Hepatocyte (in vitro differentiated cells): ENCODE data around the gene MTG1. TPM values are rescaled to one million over a fixed set of nuclear protein-coding genes. Genes with fewer than 3 reads are reported as not detected.

Experiments
- DNase-seq: peaks from one replicate; pipeline ENCODE4 v3.0.0-alpha.2; 2016; ENCODE audit warnings: low spot score
- H2AFZ ChIP-seq: fragments of 200-600 bp; sonication (generic); 2 replicates; pipeline ENCODE4 v1.6.0; 2016; ENCODE audit warnings: antibody characterized with exemption, mild to moderate bottlenecking
- H3K27ac ChIP-seq: fragments of 200-600 bp; sonication (generic); 2 replicates; pipeline ENCODE4 v1.5.1; 2016; ENCODE audit warnings: mild to moderate bottlenecking
- H3K27me3 ChIP-seq: fragments of 200-600 bp; sonication (generic); 2 replicates; pipeline ENCODE4 v1.6.1; 2016
- H3K36me3 ChIP-seq: fragments of 200-600 bp; sonication (generic); replicated peaks from 2 replicates; pipeline ENCODE4 v1.5.1; 2016; ENCODE audit warnings: low read depth; ENCODE audit not compliant: insufficient read depth
- H3K4me1 ChIP-seq: fragments of 200-600 bp; sonication (generic); 2 replicates; pipeline ENCODE4 v1.5.1; 2016; ENCODE audit warnings: mild to moderate bottlenecking, moderate library complexity; ENCODE audit not compliant: insufficient read depth
- H3K4me2 ChIP-seq: fragments of 200-600 bp; sonication (generic); 2 replicates; pipeline ENCODE4 v1.6.0; 2016
- H3K4me3 ChIP-seq: fragments of 200-600 bp; sonication (generic); 2 replicates; pipeline ENCODE4 v1.5.1; 2016; ENCODE audit warnings: mild to moderate bottlenecking
- H3K79me2 ChIP-seq: fragments of 200-600 bp; sonication (generic); 2 replicates; pipeline ENCODE4 v1.6.0; 2017; ENCODE audit warnings: mild to moderate bottlenecking
- H3K9me2 ChIP-seq: fragments of 200-600 bp; sonication (generic); replicated peaks from 2 replicates; pipeline ENCODE4 v1.6.0; 2017; ENCODE audit warnings: mild to moderate bottlenecking; ENCODE audit not compliant: insufficient read depth
- H3K9me3 ChIP-seq: fragments of 200-600 bp; sonication (generic); 2 replicates; pipeline ENCODE4 v1.5.1; 2016; ENCODE audit warnings: low read depth, mild to moderate bottlenecking
- H4K20me1 ChIP-seq: fragments of 200-600 bp; sonication (generic); 2 replicates; pipeline ENCODE4 v1.6.0; 2016; ENCODE audit warnings: mild to moderate bottlenecking; ENCODE audit not compliant: insufficient read depth, poor library complexity, severe bottlenecking
- EZH2 ChIP-seq: fragments of 200-600 bp; sonication (generic); IDR thresholded peaks from 2 replicates; pipeline ENCODE4 v1.6.1; 2016; ENCODE audit warnings: antibody characterized with exemption, mild to moderate bottlenecking, borderline replicate concordance
- EZH2phosphoT487 ChIP-seq: fragments of 200-600 bp; sonication (generic); IDR thresholded peaks from one replicate; pipeline ENCODE4 v1.6.1; 2018; ENCODE audit warnings: antibody characterized with exemption, mild to moderate bottlenecking, low read depth, moderate library complexity; ENCODE audit not compliant: unreplicated experiment, severe bottlenecking
- WGBS: methylation state at CpG from one replicate; pipeline ENCODE4 v1.1.6; 2016; ENCODE audit warnings: low lambda C conversion rate; ENCODE audit errors: missing lambda C conversion rate; 5-methylcytosine and 5-hydroxymethylcytosine counted together
- polyA plus RNA-seq: library from polyadenylated mRNA; unstranded; fragments of >200 nt; fragmentation: Nextera tagmentation; extraction: Ambion mirVana; gene quantifications from 2 replicates; pipeline ENCODE4 v1.2.1, GENCODE V29; 2016
- total RNA-seq: library from RNA; depleted of rRNA; stranded (reverse); fragments of >200 nt; gene quantifications from 2 replicates; pipeline ENCODE4 v1.2.3, GENCODE V29; 2014
- TF ChIP-seq, protein P1 (sequence below): fragments of 200-600 bp; sonication (generic); IDR thresholded peaks from 2 replicates; pipeline ENCODE4 v1.5.1; 2016; ENCODE audit warnings: antibody characterized with exemption, mild to moderate bottlenecking; ENCODE audit not compliant: poor library complexity

MTG1 gene
- total and polyA plus RNA-seq, 2 experiments from 2014 or later = 53.2 to 154 TPM

DNA sequence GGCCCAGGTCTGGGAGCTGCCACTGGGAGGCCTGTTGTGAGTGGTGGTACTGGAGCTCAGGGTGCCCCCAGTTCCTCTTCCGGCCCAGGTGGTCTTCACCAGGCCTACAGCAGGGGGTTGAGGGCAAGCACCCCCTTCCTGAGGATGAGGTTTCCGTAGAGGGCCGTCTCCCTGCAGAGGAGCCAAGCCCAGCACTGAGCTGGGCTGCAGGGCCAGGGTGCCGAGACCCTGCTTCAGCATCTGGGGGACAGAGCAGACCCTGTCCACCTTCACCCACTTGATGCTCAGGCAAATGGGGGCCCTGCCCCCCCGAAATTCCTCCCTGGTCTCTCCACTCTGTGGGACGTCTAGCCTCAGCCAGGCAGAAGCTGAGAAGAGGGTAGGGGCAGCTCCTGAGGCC lies 38.7 kb upstream of the MTG1 start:
- Histone ChIP-seq H3K9me2 (no peaks in the 10 kb centered on the region), H3K4me3 (no peak overlapping the region), H3K79me2 (no peaks in the 10 kb centered on the region), H3K27ac (no peak overlapping the region), H4K20me1 (no peaks in the 10 kb centered on the region), H3K36me3 (no peaks in the 10 kb centered on the region), H3K9me3 (no peaks in the 10 kb centered on the region), H3K4me2 (no peak overlapping the region), H3K4me1 (peaks cover 17% of the 10 kb centered on the region), H3K27me3 (no peaks in the 10 kb centered on the region), H2AFZ (no peak overlapping the region)
- no peak for DNase-seq
- TF ChIP-seq EZH2 (no peak), EZH2phosphoT487 (no peak)
- TF ChIP-seq, protein P1, sequence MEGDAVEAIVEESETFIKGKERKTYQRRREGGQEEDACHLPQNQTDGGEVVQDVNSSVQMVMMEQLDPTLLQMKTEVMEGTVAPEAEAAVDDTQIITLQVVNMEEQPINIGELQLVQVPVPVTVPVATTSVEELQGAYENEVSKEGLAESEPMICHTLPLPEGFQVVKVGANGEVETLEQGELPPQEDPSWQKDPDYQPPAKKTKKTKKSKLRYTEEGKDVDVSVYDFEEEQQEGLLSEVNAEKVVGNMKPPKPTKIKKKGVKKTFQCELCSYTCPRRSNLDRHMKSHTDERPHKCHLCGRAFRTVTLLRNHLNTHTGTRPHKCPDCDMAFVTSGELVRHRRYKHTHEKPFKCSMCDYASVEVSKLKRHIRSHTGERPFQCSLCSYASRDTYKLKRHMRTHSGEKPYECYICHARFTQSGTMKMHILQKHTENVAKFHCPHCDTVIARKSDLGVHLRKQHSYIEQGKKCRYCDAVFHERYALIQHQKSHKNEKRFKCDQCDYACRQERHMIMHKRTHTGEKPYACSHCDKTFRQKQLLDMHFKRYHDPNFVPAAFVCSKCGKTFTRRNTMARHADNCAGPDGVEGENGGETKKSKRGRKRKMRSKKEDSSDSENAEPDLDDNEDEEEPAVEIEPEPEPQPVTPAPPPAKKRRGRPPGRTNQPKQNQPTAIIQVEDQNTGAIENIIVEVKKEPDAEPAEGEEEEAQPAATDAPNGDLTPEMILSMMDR = no peak
- WGBS = 100% methylated on average over 6 of the region's 6 CpGs

DNA sequence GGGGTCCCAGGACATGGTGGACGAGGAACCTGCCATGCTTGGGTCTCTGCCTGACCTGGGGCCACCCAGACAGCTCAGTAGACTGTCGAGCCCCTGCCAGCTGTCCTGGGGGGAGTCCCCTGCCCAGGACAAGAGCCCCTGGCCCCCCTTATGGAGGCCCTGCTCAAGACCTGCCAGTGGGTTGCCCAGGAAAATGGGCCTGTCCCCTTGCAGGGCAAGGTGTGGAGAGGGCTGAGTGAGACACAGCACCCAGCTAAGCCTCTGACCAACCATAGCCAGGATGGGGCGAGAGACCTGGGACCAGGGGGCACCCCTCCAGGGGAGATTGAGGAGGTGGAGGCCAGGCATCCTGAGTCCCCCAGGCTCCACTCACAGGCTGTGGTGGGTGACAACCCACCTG lies 38.0 kb upstream of the MTG1 start:
- Histone ChIP-seq H3K9me3 (no peaks in the 10 kb centered on the region), H3K4me3 (no peak overlapping the region), H3K4me2 (no peak overlapping the region), H2AFZ (no peak overlapping the region), H3K9me2 (no peaks in the 10 kb centered on the region), H3K27me3 (no peaks in the 10 kb centered on the region), H3K79me2 (no peaks in the 10 kb centered on the region), H3K36me3 (no peaks in the 10 kb centered on the region), H4K20me1 (no peaks in the 10 kb centered on the region), H3K27ac (no peak overlapping the region), H3K4me1 (peaks cover 21% of the 10 kb centered on the region)
- 100% methylated on average over 3 of the region's 3 CpGs for WGBS
- no peak for DNase-seq
- TF ChIP-seq, protein P1 = no peak
- TF ChIP-seq EZH2phosphoT487 = no peak
- TF ChIP-seq EZH2 = no peak

DNA sequence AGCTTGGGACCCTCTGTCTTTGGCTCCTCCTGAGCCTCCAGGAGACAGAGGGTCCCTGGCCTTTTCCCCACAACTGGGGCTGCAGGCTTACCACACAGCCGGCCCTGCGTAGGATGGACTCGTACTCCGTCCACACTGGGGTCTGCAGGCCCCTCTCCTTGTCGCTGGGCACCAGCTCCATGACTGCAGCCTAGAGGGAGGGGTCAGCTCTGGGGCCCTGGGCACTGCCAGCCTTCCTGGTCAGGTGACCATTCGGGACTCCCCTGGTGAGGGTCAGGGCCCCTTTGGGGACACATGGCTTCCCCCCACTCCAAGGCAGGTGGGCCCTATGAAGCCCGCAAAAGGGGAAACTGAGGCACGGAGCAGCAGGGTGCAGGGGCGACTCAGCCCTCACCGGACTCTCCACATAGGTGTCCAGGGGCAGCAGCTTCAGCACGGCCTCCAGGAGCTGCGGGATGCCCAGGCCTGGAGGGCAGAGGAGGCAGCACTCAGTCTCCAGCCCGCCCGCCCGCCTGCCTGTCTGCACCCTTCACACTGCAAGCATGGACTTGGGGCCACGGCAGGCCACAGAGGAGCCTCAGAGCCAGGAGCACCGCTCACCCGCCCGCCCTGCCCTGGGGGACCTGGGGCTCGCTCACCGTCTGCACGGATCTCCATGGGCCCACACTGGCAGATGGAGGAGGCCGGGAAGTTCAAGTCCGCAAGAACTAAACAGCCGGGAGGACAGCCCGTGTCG lies 37.2 kb upstream of the MTG1 start:
- Histone ChIP-seq H3K27me3 (no peaks in the 10 kb centered on the region), H3K9me3 (no peaks in the 10 kb centered on the region), H3K4me2 (peak overlapping the region; percentile 95), H3K79me2 (no peaks in the 10 kb centered on the region), H3K4me1 (peaks cover 21% of the 10 kb centered on the region), H4K20me1 (no peaks in the 10 kb centered on the region), H3K9me2 (no peaks in the 10 kb centered on the region), H3K27ac (peak overlapping the region; percentile 71), H3K4me3 (peak overlapping the region; percentile 39), H2AFZ (peak overlapping the region; percentile 98), H3K36me3 (no peaks in the 10 kb centered on the region)
- WGBS = 48% methylated on average over 27 of the region's 27 CpGs
- no peak for DNase-seq
- TF ChIP-seq EZH2 (no peak), EZH2phosphoT487 (no peak)
- TF ChIP-seq, protein P1 = no peak
